ENCODE measurements around the gene RBX1.
"Not testable (repeated sequence)": the region's sequence is repeated elsewhere in the genome, so short reads cannot be mapped to it uniquely, and the experiment has no call there.

The RBX1 gene

DNA sequence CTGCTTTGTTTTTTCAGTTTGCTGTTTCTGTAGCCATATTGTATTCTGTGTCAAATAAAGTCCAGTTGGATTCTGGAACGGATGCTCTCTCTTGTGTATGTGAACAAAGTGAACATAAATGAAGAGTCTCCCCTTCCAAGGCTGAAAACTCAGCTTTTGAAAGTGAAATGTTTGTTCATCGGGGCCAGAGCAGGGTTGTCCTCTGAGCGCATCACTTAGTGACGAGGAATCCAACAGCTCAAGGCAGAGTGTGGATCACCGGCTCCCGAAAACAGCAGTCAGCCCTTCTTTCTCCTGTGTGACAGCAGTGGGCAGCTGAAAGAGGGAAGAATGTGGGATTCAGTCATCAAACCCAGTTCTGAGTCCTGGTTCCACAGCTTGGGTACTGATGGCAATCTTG is 21.4 kb downstream of the RBX1 start:
- DNase-seq (ENCODE audit: low read depth in 2 of 2): no peak

DNA sequence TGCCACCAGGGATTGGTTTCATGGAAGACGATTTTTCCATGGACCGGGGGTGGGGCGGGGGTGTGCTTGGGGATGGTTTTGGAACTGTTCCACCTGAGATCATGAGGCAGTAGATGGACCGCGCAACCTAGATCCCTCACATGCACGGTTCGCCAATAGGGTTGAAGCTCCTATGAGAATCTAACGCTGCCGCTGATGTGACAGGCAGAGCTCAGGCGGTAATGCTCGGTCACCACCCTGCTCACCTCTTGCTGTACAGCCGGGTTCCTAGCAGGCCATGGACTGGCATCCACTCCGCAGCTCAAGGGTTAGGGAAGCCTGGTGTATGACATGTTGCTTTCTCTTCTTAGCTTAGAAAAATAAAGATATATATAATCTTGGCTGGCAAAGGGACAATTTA is 22.0 kb downstream of the RBX1 start:
- DNase-seq (ENCODE audit: low read depth in 2 of 2): no peak

DNA sequence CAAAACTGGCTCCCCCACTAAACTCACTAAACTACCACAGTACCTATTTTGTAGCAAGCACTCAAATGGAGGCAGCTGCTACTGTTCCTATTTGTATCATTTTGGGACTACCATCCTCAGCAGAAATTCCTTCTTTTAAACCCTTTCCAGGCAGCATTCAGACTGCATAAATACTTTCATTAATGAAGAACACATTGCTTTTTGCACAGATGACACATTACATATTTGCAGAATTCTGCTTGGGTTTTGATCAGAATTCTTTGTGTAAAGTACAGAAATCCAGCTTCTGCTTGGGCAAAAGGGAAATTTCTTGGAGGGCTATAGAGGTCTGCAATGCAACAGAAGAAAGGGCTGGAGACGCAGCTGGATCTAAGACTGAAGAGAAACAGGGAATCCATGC is 24.2 kb downstream of the RBX1 start:
- DNase-seq (ENCODE audit: low read depth in 2 of 2): no peak

DNA sequence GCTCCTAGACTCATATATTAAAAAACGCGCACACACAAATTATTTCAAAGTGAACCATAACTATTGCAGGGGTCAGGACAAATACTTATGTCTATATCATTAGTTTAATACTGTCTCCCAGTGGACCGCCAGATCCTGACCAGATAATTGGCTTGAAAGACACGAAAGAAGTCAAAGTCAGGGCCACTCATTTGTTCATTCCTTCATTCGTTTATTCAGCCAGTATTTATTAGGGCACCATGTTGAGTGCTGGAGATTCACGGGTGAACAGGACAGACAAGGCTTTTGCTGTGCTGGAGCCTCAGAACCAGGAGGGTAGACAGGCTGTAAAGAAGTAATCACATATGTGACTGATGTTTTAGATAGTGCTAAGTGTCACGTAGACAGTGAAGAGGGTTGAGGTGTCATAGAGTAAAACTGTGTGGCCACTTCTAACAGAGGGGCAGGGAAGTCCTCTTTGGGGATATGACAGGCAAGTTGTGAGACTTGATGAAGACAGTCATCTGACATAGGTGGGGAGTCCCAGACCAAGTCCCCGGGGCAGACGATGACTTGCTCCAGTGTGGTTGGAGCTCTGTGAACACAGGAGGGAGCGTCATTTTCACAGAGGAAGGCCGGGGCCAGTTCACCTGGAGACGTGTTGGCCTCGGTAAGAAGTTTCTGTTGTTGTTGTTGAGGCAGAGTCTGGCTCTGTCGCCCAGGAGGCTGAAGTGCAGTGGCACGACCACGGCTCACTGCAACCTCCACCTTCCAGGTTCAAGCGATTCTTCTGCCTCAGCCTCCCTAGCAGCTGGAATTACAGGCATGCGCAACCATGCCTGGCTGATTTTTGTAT is 25.9 kb downstream of the RBX1 start:
- no peak for DNase-seq (ENCODE audit: low read depth in 2 of 2)

DNA sequence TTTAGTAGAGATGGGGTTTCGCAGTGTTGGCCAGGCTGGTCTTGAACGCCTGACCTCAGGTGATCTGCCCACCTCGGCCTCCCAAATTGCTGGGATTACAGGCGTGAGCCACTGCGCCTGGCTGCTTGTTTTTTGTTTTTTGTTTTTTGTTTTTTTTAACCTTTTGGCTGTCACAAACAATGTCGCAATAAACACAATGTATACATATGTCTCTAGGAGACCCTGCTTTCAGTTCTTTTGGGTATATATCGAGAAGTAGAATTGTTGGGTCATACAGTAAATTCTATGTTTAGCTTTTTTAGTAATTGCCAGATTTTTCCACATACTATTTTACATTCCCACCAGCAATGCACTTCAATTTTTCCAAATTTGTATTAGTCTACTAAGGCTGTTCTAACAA is 28.0 kb downstream of the RBX1 start:
- no peak for DNase-seq (ENCODE audit: low read depth in 2 of 2)

DNA sequence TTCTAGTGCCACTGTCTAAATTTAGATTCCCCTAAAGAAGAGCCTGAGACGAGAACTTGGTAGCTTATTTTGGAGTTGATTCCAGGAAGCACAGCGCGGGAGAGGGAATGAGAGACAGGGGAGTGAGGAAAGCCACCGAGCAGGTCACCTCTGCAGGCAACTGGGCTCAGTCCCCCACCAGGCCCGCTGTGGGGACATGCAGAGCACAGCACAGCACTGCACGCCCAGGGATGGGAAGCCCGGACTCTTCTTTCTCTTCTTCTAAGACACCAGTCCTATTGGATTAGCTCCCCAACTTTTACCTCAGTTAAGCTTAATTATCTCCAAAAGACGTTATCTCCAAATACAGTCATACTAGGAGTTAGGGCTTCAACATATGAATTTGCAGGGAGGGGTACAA is 28.7 kb downstream of the RBX1 start:
- DNase-seq (ENCODE audit: low read depth in 2 of 2): no peak

DNA sequence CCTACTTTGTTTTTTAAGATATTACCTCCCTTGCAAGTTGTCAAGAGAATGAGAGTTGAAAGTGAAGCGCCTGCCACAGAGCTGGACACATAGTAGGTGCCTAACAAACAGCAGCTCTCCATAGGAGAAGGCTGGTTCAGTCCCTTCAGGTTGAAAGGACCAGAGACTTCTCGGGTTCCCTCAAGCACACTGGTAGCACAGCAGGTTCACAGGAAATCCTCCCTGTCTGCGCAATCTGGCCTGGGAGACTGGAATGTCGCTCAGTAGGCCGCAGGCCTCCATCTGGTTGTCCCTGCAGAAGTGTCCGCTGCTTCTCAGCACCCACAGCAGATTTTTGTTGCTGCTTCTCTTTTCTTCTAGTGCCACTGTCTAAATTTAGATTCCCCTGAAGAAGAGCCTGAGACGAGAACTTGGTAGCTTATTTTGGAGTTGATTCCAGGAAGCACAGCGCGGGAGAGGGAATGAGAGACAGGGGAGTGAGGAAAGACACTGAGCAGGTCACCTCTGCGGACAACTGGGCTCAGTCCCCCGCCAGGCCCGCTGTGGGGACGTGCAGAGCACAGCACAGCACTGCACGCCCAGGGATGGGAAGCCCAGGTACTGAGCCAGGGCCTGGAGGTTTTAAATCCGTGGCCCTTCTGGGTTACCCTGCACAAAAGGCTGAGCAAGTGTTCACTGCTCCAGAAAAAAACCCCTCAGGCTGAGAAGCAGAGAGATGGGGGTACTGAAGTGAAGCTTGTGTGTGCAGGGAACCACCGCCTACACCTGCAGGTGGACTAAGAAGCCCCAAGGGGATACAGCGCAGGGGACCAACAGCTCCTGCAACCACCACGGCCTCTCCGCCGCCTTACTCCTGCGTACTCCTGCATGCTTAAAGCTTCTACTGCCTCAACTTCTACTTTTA is 31.6 kb downstream of the RBX1 start:
- no peak for DNase-seq (ENCODE audit: low read depth in 2 of 2)

DNA sequence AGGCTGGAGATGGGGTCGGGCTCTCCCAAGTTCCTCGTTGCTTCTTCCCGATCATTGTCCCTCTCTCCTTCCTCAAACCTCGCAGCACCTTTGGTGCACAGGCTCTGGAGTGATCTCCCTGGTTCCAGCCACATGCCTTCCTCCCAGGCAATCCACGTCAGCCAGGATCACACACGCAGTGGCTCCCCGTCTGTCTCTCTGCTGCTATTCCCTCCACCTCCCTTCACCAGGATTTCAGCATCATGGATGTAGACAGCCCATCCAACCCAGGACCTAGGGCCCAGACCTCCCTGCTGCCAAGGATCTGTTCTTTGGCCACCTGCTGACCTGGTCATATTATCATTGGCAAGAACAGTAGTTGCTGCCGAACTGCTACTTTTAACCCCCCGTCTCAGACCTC is 40.1 kb downstream of the RBX1 start:
- no peak for DNase-seq (ENCODE audit: low read depth in 2 of 2)

DNA sequence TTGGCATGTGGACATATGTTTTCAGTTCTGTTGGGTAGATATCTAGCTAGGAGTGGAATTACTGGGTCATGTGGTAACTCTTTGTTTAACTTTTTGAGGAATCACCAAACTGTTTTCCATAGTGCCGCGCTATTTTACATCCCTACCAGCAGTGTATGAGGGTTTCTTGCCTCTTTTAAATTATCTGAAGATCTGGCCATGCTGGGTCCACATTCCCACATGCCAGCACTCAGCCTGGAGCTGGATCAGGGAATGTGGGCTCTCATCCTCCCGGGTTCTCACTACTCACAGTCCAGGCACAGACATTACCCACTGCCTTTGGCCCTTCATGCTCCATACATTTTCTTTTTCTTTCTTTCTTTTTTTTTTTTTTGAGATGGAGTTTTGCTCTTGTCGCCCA is 44.6 kb downstream of the RBX1 start:
- DNase-seq (ENCODE audit: low read depth in 2 of 2): no peak

DNA sequence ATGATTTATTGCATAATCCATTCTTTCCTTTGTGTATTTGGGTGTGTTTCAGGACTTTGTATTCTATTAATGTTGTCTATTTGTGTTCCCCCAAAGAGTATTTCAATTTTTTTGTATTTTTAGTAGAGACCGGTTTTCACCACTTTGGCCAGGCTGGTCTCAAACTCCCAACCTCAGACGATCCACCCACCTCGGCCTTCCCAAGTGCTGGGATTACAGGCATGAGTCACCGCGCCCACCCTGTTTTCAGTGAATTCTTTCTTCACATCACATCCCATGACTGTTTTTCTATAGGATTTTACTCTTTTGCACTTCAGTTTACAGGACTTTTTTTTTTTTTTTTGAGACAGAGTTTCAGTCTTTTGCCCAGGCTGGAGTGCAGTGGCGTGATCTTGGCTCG is 46.3 kb downstream of the RBX1 start:
- DNase-seq (ENCODE audit: low read depth in 2 of 2): no peak

DNA sequence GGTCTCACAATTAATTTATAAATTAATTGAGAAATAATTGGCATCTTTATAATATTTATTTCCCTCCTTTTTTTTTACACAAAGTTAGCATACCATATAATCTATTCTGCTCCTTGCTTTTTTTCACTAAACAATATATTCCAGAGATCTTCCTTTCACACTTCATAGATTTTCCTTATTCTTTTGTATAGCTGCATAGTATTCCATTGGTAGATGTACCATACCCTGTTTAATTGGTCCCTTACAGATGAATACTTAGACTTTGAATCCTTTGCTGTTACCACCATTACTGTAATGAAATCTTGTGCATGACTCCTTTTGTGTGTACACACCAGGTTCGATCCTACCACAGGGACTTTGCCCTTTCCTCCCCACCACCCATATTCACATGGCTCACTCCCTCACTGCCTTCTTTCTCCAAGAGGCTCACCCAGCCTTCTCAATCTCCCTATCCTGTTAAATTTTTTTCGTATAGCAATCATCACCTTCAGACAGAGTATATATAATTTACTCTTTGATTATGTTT is 48.9 kb downstream of the RBX1 start:
- DNase-seq (ENCODE audit: low read depth in 2 of 2): no peak

DNA sequence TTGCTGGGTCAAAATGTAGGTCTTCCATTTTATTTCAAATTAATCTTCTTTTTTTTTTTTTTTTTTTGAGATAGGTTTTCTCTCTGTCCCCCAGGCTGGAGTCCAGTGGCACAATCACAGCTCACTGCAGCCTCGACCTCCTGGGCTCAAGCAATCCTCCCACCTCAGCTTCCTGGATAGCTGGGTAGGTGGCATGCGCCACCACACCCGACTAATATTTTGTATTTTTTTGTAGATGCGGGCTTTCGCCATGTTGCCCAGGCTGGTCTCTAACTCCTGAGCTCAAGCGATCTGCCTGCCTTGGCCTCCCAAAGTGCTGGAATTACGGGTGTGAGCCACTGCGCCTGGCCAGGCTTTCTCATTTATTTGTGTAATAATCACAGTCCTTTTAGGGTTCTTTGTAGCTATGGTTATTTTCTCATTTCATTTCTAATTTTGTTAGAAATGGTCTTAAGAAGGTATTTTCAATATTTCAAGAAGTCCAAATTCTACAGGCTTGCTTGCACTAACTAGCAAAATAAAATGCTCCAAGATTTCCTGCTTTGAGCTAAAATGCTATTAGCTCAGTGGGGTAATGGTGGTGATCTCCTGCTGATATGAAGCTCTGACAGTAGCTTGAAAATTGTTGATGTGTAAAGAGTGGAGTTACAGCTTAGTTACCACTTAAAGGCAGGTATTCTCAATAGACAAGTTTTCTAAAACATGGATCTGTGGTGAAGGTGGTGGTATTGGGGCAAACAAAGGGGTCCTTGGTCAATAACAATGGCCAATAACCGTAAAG is 50.0 kb downstream of the RBX1 start:
- no peak for DNase-seq (ENCODE audit: low read depth in 2 of 2)

DNA sequence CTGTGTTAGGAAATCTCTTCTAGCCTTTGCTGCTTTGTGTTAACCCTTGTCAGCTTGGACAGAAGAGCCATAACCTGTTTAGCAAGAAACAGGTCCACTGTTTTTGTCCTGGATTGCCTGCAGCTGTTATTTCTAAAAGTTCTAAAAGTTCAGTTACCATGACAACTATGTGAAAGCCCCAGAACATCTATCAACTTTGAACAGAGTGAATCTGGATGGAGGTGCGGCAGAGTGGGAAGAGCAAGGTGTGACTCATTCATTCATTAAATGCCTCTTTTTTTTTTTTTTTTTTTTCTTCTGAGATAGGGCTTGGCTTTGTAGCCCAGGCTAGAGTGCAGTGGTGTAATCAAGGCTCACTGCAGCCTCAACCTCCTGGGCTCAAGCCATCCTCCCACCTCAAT is 50.5 kb downstream of the RBX1 start:
- no peak for DNase-seq (ENCODE audit: low read depth in 2 of 2)

DNA sequence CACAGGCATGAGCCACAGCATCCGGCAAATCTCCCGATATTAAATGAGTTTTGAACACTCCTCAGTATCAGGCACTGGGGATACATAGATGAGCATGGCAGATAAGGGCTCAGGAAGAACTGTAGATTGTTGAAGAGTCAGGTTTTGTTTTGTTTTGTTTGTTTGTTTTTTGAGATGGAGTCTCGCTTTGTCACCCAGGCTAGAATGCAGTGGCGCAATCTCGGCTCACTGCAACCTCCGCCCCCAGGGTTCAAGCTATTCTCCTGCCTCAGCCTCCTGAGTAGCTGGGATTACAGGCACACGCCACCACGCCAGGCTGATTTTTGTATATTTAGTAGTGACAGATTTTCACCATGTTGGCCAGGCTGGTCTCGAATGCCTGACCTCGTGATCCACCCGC is 51.2 kb downstream of the RBX1 start:
- DNase-seq (ENCODE audit: low read depth in 2 of 2): not testable (repeated sequence)

DNA sequence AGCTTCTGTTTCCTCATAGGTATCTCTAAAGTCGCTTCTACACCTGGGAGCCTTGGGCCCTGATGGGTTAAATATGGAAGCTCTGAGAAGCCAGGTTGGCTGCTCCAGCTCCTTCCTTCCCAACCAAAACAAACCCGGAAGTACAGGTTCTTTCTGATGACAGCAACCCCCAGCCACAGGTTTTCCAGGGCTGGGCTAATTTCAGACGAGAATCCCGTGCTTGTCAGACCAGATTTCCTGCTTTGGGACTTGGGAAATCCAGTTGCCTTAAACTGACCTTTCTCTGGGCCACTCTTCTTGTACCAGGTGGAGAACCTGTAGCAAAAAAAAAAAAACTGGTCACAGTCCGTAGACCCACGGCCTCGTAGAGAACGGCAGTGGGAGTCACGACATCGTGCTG is 51.9 kb downstream of the RBX1 start:
- no peak for DNase-seq (ENCODE audit: low read depth in 2 of 2)

DNA sequence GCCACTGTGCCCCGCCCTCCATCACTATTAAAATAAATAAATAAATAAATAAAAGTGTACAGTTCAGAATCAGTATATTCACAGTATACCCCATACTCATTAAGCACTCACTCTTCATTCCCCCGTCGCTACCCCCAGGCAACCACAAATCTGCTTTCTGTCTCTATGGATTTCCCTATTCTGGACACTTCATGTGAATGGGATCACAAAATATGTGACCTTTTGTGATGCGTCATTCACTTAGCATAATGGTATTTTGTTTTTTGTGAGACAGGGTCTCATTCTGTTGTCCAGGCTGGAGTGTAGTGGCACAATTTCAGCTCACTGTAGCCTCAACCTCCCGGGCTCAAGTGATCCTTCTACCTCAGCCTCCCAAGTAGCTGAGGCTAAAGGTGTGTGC is 52.8 kb downstream of the RBX1 start:
- no peak for DNase-seq (ENCODE audit: low read depth in 2 of 2)

DNA sequence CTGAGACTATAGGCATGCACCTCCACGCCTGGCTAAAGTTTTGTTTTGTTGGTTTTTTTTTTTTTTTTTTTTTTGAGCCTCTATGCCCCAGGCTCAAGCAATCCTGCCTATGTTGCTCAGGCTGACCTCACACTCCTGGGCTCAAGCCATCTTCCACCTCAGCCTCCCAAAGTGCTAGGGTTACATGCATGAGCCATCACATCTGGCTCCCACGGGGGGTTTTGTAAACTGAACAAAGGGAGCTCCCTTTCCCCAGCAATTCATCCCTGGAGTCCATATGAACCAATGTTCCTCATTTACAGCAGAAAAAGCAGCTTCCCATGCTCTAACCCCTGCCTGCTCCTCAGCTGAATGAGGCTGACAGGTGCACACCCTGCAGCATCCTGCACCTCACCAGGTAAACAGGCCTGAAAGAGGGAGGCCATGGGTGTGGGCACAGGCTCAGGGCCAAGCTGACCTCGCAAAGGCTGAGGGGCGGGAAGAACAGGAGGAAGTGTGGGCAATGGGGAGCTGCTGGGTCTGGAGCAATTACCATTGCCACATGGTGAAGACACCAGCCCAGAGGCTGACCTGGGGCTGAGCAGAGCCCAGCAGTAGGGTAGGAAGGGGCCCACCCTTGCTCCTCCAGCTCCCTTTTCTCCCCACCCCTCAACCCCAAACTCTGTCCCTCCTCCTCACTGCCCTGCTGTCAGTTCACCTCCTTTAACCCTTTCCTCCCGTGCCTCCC is 58.2 kb downstream of the RBX1 start:
- DNase-seq (ENCODE audit: low read depth in 2 of 2): no peak

DNA sequence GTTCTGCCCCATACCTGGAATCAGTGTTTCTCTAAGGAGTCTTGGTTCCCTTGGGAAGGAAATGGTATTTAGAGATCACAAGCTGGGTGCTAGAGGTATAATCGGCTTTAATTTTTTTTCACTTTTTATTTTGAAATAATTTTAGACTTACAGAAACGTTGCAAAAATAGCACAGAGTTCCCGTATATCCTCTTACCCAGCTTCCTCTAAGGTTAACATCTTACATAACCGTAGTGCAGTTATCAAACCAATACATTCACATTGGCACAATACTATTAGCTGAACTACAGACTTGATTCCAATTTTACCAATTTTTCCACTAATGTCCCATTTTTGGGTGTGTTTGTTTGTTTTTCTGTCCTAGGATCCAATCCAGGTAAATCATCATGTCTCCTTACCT is 63.8 kb downstream of the RBX1 start:
- DNase-seq (ENCODE audit: low read depth in 2 of 2): no peak

DNA sequence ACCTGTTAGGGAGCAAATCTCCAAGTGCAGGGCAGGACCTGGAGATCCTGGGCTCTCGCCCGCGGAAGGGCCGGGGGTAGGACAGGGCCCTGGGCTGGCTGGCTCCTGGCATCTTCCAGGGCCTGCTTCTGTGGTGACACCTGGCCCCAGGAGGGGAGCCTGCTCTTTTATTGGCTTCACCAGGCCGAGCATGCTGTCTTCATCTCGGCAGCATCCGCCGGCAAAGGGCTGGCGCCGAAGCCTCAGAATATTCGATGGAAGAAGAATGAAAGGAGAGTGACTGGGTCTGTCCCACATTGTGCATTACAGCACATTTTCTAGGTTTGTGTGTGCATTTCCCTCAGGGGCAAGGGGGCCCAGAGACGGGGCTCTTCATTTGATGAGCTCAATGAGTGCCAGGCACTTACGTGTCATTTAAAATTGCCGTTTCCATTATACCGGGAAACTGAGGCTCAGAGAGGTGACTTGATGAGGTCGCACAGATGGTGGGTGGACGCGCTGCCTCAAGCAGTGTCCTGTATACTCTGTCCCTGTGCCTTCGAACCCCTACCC is 70.0 kb downstream of the RBX1 start:
- DNase-seq (ENCODE audit: low read depth in 2 of 2): no peak

DNA sequence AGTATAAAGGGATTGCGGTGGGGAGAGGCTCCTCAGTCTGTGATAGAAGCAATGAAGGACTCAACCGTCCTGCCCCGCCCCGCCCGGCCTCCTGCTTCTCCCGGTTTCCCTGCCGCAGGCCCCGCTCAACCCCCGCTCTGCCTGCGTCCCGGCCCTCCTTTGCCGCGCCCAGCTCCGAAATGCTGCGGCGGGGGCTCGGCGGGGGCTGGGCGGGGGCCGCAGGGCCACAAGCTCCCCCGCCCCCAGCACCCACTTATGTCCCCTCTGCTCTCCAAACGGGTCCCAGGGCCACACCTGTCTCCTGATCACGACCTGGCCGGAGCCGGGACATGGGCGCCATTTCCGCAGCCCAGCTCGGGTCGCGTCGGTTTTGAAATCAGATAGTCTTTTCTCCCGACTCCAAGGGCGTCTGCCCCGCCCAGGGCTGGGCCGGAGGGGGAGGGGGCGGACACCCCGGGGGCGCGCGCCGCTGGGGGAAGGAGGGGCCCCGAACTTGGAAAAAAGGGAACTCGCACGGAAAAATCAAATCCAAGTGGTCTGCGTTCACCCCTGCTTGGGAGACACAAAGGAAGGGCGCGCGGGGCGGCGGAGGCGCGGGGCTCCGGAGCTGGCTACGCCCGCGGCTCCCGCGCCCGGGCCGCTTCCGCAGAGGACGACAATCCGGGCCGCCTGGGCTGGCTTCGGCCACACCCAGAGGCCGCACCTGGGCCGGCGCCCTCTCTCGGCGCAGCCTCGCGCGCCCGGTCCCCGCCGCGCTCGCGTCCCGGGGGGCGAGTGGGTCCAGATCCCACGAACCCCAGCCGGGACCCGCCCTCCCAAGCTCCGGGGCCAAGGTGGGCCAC is 70.7 kb downstream of the RBX1 start:
- no peak for DNase-seq (ENCODE audit: low read depth in 2 of 2)
